GM12878 (cell line): ENCODE data around the gene ANKIB1. TPM values are rescaled to one million over a fixed set of nuclear protein-coding genes. Genes with fewer than 3 reads are reported as not detected.

ENCODE experiments used
- ATAC-seq: fragments of 200-7000 bp; cut with Tn5 transposase; 3 replicates; pipeline ENCODE4 v1.9.1; 2020; ENCODE audit warnings: mild to moderate bottlenecking, moderate library complexity
- BruUV-seq: library from RNA; stranded (reverse); fragments of 400-500 nt; replicated peaks from 2 replicates; lab custom pipeline; 2021; lab: Mats Ljungman, UMichigan
- CTCF ChIA-PET: fragments of 300-600 bp; sonication (Branson Sonifier 250); formaldehyde crosslinking; extraction: SDS; loops from one replicate; lab custom pipeline; 2021; ENCODE audit warnings: inconsistent platforms; lab: Yijun Ruan, JAX
- POLR2A ChIA-PET: fragments of 350-600 bp; formaldehyde crosslinking; extraction: SDS; loops from one replicate; lab custom pipeline; 2021; ENCODE audit warnings: inconsistent platforms; lab: Charles Lee
- RAD21 ChIA-PET: fragments of 300-600 bp; sonication (Branson Sonifier 250); formaldehyde crosslinking; loops from one replicate; lab custom pipeline; 2023; ENCODE audit warnings: antibody characterized with exemption; ENCODE audit not compliant: unreplicated experiment; lab: Charles Lee
- SMC1A ChIA-PET: fragments of 300-600 bp; sonication (Branson Sonifier 250); formaldehyde crosslinking; loops from one replicate; lab custom pipeline; 2023; ENCODE audit not compliant: unreplicated experiment, uncharacterized antibody; lab: Charles Lee
- DNase-seq: peaks from one replicate; pipeline ENCODE4 v3.0.0-alpha.2; 2011; ENCODE audit warnings: low read depth, low spot score
- FAIRE-seq: peaks from 3 replicates; lab custom pipeline; 2011; peaks lifted over from hg19 to GRCh38; lab: Jason Lieb, UNC
- H2AFZ ChIP-seq: 2 replicates; pipeline ENCODE4 v1.6.0; 2011; ENCODE audit warnings: low read depth, low read length, control low read depth; ENCODE audit not compliant: control insufficient read depth
- H3K27ac ChIP-seq: 2 replicates; pipeline ENCODE4 v1.5.1; 2011; ENCODE audit warnings: control low read depth; ENCODE audit not compliant: control insufficient read depth, insufficient read depth
- H3K27me3 ChIP-seq, 2 experiments: replicated peaks in 1 of 2; 2 replicates each; pipeline versions ENCODE4 v1.6.0 to v1.6.1; 2011; ENCODE audit warnings: low read length in 1 of 2; ENCODE audit not compliant: control insufficient read depth in 2 of 2, insufficient read depth in 2 of 2
- H3K36me3 ChIP-seq, 2 experiments: 2 replicates each; pipeline ENCODE4 v1.5.1; 2011; ENCODE audit warnings: low read length in 1 of 2; ENCODE audit not compliant: control insufficient read depth in 2 of 2, insufficient read depth in 2 of 2
- H3K4me1 ChIP-seq: 2 replicates; pipeline ENCODE4 v1.6.1; 2011; ENCODE audit warnings: mild to moderate bottlenecking, low read length, moderate library complexity, mixed read lengths; ENCODE audit not compliant: control insufficient read depth, insufficient read depth
- H3K4me2 ChIP-seq: 2 replicates; pipeline ENCODE4 v1.6.0; 2011; ENCODE audit warnings: control low read depth; ENCODE audit not compliant: control insufficient read depth, insufficient read depth
- H3K4me3 ChIP-seq: fragments of 200-600 bp; sonication (generic); 2 replicates; pipeline ENCODE4 v1.5.1; 2016
- H3K79me2 ChIP-seq: 2 replicates; pipeline ENCODE4 v1.6.0; 2011; ENCODE audit warnings: low read length; ENCODE audit not compliant: control insufficient read depth, insufficient read depth
- H3K9ac ChIP-seq: 2 replicates; pipeline ENCODE4 v1.8.0; 2011; ENCODE audit warnings: low read length, control low read depth, mixed read lengths; ENCODE audit not compliant: control insufficient read depth, insufficient read depth
- H3K9me3 ChIP-seq: replicated peaks from 3 replicates; pipeline ENCODE4 v1.5.1; 2011; ENCODE audit warnings: mild to moderate bottlenecking, low read length; ENCODE audit not compliant: control insufficient read depth, insufficient read depth
- H4K20me1 ChIP-seq: 2 replicates; pipeline ENCODE4 v1.6.0; 2011; ENCODE audit not compliant: control insufficient read depth, insufficient read depth
- HCFC1 ChIP-seq: fragments of 150-350 bp; IDR thresholded peaks from 2 replicates; pipeline ENCODE4 v1.6.1; 2014; ENCODE audit warnings: low read length
- KDM1A ChIP-seq: fragments of 200-600 bp; sonication (generic); IDR thresholded peaks from 2 replicates; pipeline ENCODE4 v1.6.1; 2016; ENCODE audit warnings: borderline replicate concordance
- MEF2B ChIP-seq: fragments of 450-650 bp; IDR thresholded peaks from 2 replicates; pipeline ENCODE4 v1.6.1; 2018; ENCODE audit warnings: mild to moderate bottlenecking, moderate library complexity; ENCODE audit not compliant: partially characterized antibody, poor library complexity, severe bottlenecking
- NFXL1 ChIP-seq: fragments of 450-650 bp; IDR thresholded peaks from 2 replicates; pipeline ENCODE4 v1.6.1; 2017; ENCODE audit warnings: antibody characterized with exemption, mild to moderate bottlenecking, borderline replicate concordance
- NFYB ChIP-seq: IDR thresholded peaks from 2 replicates; pipeline ENCODE4 v1.6.1; 2011; ENCODE audit warnings: low read depth, mild to moderate bottlenecking, low read length, improper control_type of control experiment, moderate library complexity; ENCODE audit not compliant: insufficient read depth
- NR2C2 ChIP-seq: IDR thresholded peaks from 2 replicates; pipeline ENCODE4 v1.6.1; 2011; ENCODE audit warnings: borderline replicate concordance, low read depth; ENCODE audit not compliant: control insufficient read depth, insufficient read length
- SMARCA5 ChIP-seq: fragments of 450-650 bp; IDR thresholded peaks from 2 replicates; pipeline ENCODE4 v1.6.1; 2017; ENCODE audit warnings: mild to moderate bottlenecking
- TCF3 ChIP-seq: IDR thresholded peaks from 2 replicates; pipeline ENCODE4 v1.6.1; 2012; ENCODE audit warnings: low read depth, mild to moderate bottlenecking, low read length, borderline replicate concordance; ENCODE audit not compliant: insufficient read depth
- ZNF622 ChIP-seq: fragments of 450-650 bp; IDR thresholded peaks from 2 replicates; pipeline ENCODE4 v1.6.1; 2017; ENCODE audit warnings: mild to moderate bottlenecking, inconsistent platforms
- WGBS: methylation state at CpG from one replicate; pipeline ENCODE4 v1.1.6; 2016; ENCODE audit warnings: low lambda C conversion rate; ENCODE audit not compliant: insufficient replicate concordance, insufficient coverage; ENCODE audit errors: missing lambda C conversion rate; 5-methylcytosine and 5-hydroxymethylcytosine counted together
- in situ Hi-C: fragments of 300-500 bp; cut with MboI; formaldehyde crosslinking; loops from 9 replicates; pipeline ENCODE4 v1.14.3; 2018; ENCODE audit warnings: mixed read lengths
- intact Hi-C: fragments of 100-400 bp; cut with micrococcal nuclease; formaldehyde crosslinking; loops from one replicate; pipeline ENCODE4 v1.14.2; 2022; ENCODE audit not compliant: unreplicated experiment
- polyA plus RNA-seq, 11 experiments: library from polyadenylated mRNA; depleted of rRNA in 4 of 11; unstranded in 6 of 11; stranded (reverse) in 5 of 11; fragments of >200 nt; fragmentation: Nextera tagmentation in 4 of 11; fragmentation: Illumina TruSeq in 1 of 11; extraction: Ambion mirVana in 4 of 11; extraction: Trizol in 1 of 11; gene quantifications; 1 replicate in 1 of 11; 2 replicates in 10 of 11; pipeline versions ENCODE4 v1.2.1 to v1.2.3, GENCODE V29; 2011 to 2016; ENCODE audit warnings: inconsistent platforms in 2 of 11, missing spikeins in 2 of 11, low read depth in 1 of 11
- total RNA-seq, 4 experiments: library from RNA; depleted of rRNA in 3 of 4; stranded (reverse); fragments of >200 nt in 3 of 4; fragmentation: Illumina TruSeq in 1 of 4; extraction: Trizol in 1 of 4; gene quantifications; 2 replicates each; pipeline versions ENCODE4 v1.2.1 to v1.2.3, GENCODE V29; 2013 to 2021
- TF ChIP-seq, protein P1 (sequence below): fragments of 450-650 bp; IDR thresholded peaks from 2 replicates; pipeline ENCODE4 v1.6.1; 2017; ENCODE audit warnings: low read depth, mild to moderate bottlenecking, moderate library complexity
- TF ChIP-seq, protein P2 (sequence below): fragments of 450-650 bp; IDR thresholded peaks from 2 replicates; pipeline ENCODE4 v1.6.1; 2017; ENCODE audit warnings: mild to moderate bottlenecking, moderate library complexity
- TF ChIP-seq, protein P3 (sequence below): IDR thresholded peaks from 2 replicates; pipeline ENCODE4 v1.6.1; 2012; ENCODE audit warnings: low read depth, low read length, improper control_type of control experiment

The ANKIB1 gene
- total and polyA plus RNA-seq, 10 of the 15 experiments (the other 5 are each of a cell fraction or from before 2014, with no cell fraction given) = 9.0 to 54.0 (median 21.9) TPM

DNA sequence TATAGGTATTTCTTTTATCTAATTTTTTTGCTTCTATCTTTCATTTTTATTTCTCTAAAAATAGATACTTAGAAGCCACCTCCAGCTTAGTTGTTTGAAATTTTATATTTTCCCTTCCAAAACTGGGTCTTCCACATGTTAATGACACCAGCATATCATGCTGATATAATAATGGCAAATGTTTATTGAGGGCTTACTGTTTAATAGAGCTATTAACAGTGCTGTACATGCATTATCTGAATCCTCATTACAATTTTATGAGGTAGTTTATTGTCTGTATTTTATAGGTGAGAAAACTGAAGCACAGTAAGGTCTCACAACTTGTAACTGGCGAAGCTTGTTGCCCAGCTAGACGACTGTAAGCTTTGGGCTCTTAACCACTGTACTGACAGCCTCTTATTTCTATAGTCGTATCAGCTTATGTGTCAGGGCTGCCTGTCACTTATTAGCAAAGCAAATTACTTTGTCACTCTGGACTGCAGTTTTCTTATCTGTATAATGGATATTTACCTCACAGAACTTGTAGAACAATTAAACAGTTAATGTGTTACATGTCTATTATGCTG, 51.2 kb downstream of the ANKIB1 start (continued):
- TF ChIP-seq, protein P1, sequence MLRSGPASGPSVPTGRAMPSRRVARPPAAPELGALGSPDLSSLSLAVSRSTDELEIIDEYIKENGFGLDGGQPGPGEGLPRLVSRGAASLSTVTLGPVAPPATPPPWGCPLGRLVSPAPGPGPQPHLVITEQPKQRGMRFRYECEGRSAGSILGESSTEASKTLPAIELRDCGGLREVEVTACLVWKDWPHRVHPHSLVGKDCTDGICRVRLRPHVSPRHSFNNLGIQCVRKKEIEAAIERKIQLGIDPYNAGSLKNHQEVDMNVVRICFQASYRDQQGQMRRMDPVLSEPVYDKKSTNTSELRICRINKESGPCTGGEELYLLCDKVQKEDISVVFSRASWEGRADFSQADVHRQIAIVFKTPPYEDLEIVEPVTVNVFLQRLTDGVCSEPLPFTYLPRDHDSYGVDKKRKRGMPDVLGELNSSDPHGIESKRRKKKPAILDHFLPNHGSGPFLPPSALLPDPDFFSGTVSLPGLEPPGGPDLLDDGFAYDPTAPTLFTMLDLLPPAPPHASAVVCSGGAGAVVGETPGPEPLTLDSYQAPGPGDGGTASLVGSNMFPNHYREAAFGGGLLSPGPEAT = no peak
- no peak for TF ChIP-seq TCF3
- no peak for TF ChIP-seq KDM1A
- no peak for TF ChIP-seq MEF2B
- TF ChIP-seq HCFC1 = no peak
- TF ChIP-seq, all 136 proteins: peak for 0

DNA sequence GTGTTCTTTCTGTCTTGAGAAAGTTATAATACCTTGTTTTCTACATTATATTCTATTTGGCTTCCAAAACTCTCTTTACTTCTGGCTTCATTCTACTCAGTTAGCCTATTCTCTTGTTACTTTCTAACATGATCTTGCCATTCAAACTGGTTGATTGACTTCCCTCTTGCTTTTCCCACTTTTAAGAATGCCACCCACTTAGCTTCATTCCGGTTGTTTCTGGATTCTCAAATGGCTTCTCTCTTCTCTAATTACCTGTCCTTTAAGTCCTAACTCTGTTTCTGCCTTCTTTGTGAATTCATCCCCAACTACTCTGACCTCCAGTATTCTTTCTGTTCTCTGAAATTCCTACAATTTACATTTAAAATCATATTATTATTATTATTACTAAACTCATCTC, 52.0 kb downstream of the ANKIB1 start:
- BruUV-seq = no TSS peak
- no peak overlapping the region for H3K4me2 ChIP-seq
- peaks cover 0 to 2% of the 10 kb centered on the region in 2 experiments; a peak in 3 of 4 replicates for H3K36me3 ChIP-seq
- H4K20me1 ChIP-seq = no peaks in the 10 kb centered on the region
- H3K79me2 ChIP-seq = peaks cover 15% of the 10 kb centered on the region
- intact Hi-C loops = no loop called here
- H3K4me1 ChIP-seq = no peaks in the 10 kb centered on the region; the same call in 1 of the 2 replicates
- POLR2A ChIA-PET = no interaction called here
- H3K9ac ChIP-seq = no peak overlapping the region
- no peaks in the 10 kb centered on the region for H3K9me3 ChIP-seq
- H3K4me3 ChIP-seq = no peak overlapping the region
- FAIRE-seq (no peak), ATAC-seq (no peak), DNase-seq (no peak)
- in situ Hi-C loops = no loop called here
- WGBS = 86% methylated on average over 1 of the region's 1 CpG
- SMC1A ChIA-PET = interaction anchor here (3.2 kb wide), 1 partner anchor 50 kb away, joined by 13 read pairs; no protein-coding TSS in a partner anchor
- H2AFZ ChIP-seq = no peak overlapping the region
- H3K27me3 ChIP-seq = no peaks in the 10 kb centered on the region
- no peak overlapping the region for H3K27ac ChIP-seq
- CTCF ChIA-PET = interaction anchor here (1.4 kb wide), 1 partner anchor 15 kb away, joined by 4 read pairs; no protein-coding TSS in a partner anchor
- TF ChIP-seq NFXL1 = no peak
- TF ChIP-seq SMARCA5 = no peak
- TF ChIP-seq NFYB = no peak
- no peak for TF ChIP-seq ZNF622
- TF ChIP-seq NR2C2 = no peak
- TF ChIP-seq, protein P2, sequence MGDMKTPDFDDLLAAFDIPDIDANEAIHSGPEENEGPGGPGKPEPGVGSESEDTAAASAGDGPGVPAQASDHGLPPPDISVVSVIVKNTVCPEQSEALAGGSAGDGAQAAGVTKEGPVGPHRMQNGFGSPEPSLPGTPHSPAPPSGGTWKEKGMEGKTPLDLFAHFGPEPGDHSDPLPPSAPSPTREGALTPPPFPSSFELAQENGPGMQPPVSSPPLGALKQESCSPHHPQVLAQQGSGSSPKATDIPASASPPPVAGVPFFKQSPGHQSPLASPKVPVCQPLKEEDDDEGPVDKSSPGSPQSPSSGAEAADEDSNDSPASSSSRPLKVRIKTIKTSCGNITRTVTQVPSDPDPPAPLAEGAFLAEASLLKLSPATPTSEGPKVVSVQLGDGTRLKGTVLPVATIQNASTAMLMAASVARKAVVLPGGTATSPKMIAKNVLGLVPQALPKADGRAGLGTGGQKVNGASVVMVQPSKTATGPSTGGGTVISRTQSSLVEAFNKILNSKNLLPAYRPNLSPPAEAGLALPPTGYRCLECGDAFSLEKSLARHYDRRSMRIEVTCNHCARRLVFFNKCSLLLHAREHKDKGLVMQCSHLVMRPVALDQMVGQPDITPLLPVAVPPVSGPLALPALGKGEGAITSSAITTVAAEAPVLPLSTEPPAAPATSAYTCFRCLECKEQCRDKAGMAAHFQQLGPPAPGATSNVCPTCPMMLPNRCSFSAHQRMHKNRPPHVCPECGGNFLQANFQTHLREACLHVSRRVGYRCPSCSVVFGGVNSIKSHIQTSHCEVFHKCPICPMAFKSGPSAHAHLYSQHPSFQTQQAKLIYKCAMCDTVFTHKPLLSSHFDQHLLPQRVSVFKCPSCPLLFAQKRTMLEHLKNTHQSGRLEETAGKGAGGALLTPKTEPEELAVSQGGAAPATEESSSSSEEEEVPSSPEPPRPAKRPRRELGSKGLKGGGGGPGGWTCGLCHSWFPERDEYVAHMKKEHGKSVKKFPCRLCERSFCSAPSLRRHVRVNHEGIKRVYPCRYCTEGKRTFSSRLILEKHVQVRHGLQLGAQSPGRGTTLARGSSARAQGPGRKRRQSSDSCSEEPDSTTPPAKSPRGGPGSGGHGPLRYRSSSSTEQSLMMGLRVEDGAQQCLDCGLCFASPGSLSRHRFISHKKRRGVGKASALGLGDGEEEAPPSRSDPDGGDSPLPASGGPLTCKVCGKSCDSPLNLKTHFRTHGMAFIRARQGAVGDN = no peak
- TF ChIP-seq, protein P3, sequence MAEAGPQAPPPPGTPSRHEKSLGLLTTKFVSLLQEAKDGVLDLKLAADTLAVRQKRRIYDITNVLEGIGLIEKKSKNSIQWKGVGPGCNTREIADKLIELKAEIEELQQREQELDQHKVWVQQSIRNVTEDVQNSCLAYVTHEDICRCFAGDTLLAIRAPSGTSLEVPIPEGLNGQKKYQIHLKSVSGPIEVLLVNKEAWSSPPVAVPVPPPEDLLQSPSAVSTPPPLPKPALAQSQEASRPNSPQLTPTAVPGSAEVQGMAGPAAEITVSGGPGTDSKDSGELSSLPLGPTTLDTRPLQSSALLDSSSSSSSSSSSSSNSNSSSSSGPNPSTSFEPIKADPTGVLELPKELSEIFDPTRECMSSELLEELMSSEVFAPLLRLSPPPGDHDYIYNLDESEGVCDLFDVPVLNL = no peak
- RAD21 ChIA-PET = no interaction called here
